GM18502 (cell line): Measurements from ENCODE around the gene STX18.

ENCODE experiments used
- ATAC-seq: cut with Tn5 transposase; IDR thresholded peaks from one replicate; pipeline ENCODE4 v1.9.1; 2021; ENCODE audit warnings: mild to moderate bottlenecking; ENCODE audit not compliant: unreplicated experiment, poor library complexity

The STX18 gene

GRCh38 chr4:4408576-4409335 lies 133.1 kb downstream of the STX18 start:
- no peak for ATAC-seq

GRCh38 chr4:4408132-4408523 lies 133.7 kb downstream of the STX18 start:
- ATAC-seq = no peak

- ATAC-seq = no peak
Measured at GRCh38 chr4:4407299-4408131, 134.3 kb downstream of the STX18 start.

- ATAC-seq = no peak
Measured at GRCh38 chr4:4406455-4407298, 135.2 kb downstream of the STX18 start.

GRCh38 chr4:4405358-4405962 lies 136.4 kb downstream of the STX18 start:
- no peak for ATAC-seq

GRCh38 chr4:4402966-4403365 lies 138.9 kb downstream of the STX18 start:
- no peak for ATAC-seq

- no peak for ATAC-seq
Measured at GRCh38 chr4:4401036-4401435, 140.8 kb downstream of the STX18 start.

GRCh38 chr4:4398430-4398829 lies 143.4 kb downstream of the STX18 start:
- no peak for ATAC-seq

- no peak for ATAC-seq
Measured at GRCh38 chr4:4397441-4397819, 144.4 kb downstream of the STX18 start.

- ATAC-seq = no peak
Measured at GRCh38 chr4:4396628-4397440, 145.0 kb downstream of the STX18 start.

- peak; percentile 58 for ATAC-seq
Measured at GRCh38 chr4:4395849-4396627, 145.8 kb downstream of the STX18 start.

GRCh38 chr4:4395371-4395770 lies 146.5 kb downstream of the STX18 start:
- ATAC-seq = no peak

- no peak for ATAC-seq
Measured at GRCh38 chr4:4394644-4395043, 147.2 kb downstream of the STX18 start.

GRCh38 chr4:4392501-4393183 lies 149.2 kb downstream of the STX18 start:
- no peak for ATAC-seq

- no peak for ATAC-seq
Measured at GRCh38 chr4:4391866-4392265, 150.0 kb downstream of the STX18 start.

GRCh38 chr4:4390515-4391240 lies 151.2 kb downstream of the STX18 start:
- no peak for ATAC-seq

GRCh38 chr4:4390046-4390445 lies 151.8 kb downstream of the STX18 start:
- ATAC-seq = no peak
